ENCODE data around the gene DCAF10.

- TF ChIP-seq EZH2 (IDR thresholded peaks at IDR 0.05; ENCODE audit: borderline replicate concordance, control insufficient read depth, low read depth, low read length) (no peak), SREBF2 (IDR thresholded peaks at IDR 0.05; ENCODE audit: low read length) (no peak), NFYB (IDR thresholded peaks at IDR 0.05; ENCODE audit: insufficient read depth, low read depth, low read length) (no peak), BCL3 (IDR thresholded peaks at IDR 0.05; ENCODE audit: borderline replicate concordance, insufficient read depth, low read depth, low read length, poor library complexity, severe bottlenecking) (no peak), RFX5 (IDR thresholded peaks at IDR 0.05; ENCODE audit: low read depth, low read length) (no peak), BCL11A (IDR thresholded peaks at IDR 0.05; ENCODE audit: low read depth, low read length) (no peak), CTCF (IDR thresholded peaks at IDR 0.05 in 2 of 3, conservative IDR thresholded peaks at IDR 0.05 in 1 of 3; ENCODE audit: control insufficient read depth in 2 of 3, extremely low read depth in 1 of 3, insufficient read depth in 1 of 3, low read depth in 3 of 3, low read length in 3 of 3) (no peak), REST (IDR thresholded peaks at IDR 0.05; ENCODE audit: low read depth, low read length) (no peak), IRF3 (IDR thresholded peaks at IDR 0.05) (no peak)
These were observed 97.1 kb downstream of the DCAF10 start for GRCh38 chr9:37897665-37898064.

Data from GM12878 (cell line).